Activated effector memory CD4-positive, alpha-beta T cell treated with Interleukin-2 at 50 U/mL for 16 hours (primary cell): ENCODE data around the gene SH3BP4.

Experiments
- DNase-seq: peaks from one replicate; pipeline ENCODE4 v3.0.0-alpha.2; 2020

SH3BP4 gene

GRCh38 chr2:235021752-235022151 is 69.9 kb downstream of the SH3BP4 start:
- no peak for DNase-seq

- DNase-seq, result no peak
These were observed 72.5 kb downstream of the SH3BP4 start for GRCh38 chr2:235024191-235024860.

DNA sequence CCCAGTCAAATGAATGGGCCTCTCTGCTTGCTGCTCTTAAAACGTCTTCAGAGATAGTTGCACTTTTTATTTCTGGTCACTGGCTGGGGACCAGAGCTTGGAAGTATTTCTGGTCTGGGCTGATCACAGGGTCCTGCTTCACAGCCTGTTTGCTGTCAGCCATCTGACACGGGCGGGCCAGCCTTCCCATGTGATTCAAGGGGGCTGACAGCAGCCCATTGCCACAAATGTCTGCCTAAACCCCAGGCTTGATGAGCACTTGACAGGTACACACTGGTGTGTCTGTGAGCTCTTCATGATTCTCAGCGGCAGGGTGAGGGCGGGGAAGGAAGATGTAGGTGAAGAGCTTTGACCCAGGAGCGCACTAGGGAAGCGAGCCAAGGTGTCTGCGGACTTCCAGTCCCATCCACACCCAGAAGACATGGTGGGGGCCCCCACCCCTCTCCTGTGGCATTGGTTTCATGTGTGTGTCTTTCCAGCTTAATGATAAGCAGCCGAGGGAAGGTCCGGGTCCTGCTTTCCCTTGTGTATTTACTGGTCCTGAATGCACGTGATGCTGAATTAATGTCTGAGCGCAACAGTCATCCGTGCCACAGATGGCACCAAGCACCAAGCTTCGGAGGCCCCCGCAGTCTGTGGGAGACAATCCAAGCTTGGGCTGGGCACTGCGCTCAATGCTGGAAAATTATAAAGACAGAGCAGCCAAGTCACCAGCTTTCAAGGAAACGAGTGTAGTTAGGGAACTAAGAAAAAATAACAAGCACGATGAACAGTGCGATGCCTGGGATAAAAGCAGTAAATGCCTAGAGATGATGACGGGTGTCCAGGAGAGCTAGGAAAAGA is 73.3 kb downstream of the SH3BP4 start:
- no peak for DNase-seq

GRCh38 chr2:235025800-235026536 is 74.2 kb downstream of the SH3BP4 start:
- DNase-seq, result no peak

GRCh38 chr2:235026649-235027557 is 75.1 kb downstream of the SH3BP4 start:
- no peak for DNase-seq

DNA sequence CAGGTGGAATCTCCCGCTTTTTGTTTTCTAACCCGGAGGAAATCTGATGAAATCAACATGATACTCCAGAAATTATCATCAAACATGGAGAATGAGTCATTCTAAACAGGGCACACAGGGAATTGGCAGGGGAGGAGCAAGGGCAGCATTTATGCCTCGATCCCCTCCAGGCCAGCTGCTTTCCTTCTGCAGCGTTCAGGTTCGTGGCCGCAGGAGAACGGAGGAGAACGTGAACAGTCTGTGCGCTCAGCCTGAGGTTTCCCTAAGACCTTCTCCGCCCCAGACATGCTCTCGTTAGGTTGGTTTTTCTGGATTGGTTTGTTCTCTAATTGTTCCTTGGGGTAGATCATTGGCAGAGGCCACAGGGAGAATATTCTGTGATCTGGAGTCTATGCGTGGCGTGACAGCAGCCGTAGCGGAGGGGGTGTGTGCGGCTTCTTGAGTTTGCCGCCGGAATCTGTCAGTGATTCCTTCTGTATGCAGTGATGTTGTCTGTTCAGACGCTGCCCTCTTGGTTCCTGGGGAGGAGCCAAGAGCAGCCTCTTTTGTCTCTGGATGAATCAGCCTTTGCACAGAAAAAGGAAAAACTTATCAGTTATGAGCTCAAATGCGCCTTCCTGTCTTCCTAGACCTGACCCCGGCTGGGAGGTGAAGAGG is 75.9 kb downstream of the SH3BP4 start:
- DNase-seq, result no peak

- DNase-seq, result no peak
These were observed 76.8 kb downstream of the SH3BP4 start for GRCh38 chr2:235028646-235029045.

DNA sequence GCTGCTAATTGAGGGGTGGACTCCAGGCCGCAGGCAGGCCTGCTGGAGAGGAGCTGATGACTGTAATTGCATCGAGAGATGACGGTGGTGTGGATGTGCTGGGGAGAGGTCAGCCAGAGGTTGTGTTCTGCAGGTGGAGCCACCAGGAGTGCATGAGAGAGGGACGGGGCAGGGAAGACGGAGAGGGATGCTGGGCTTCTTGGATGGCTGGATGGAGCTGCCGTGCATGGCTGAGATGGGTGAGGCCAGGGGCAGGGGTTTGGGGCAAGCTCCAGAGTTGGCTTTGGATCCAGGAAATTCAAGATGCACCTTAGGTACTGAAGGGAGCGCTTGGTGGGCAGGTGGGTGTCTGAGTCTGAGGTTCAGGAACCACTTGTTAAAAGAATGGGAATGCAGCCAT is 77.2 kb downstream of the SH3BP4 start:
- no peak for DNase-seq

GRCh38 chr2:235030126-235030525 is 78.3 kb downstream of the SH3BP4 start:
- no peak for DNase-seq

- no peak for DNase-seq
These were observed 79.1 kb downstream of the SH3BP4 start for GRCh38 chr2:235030936-235031335.

DNA sequence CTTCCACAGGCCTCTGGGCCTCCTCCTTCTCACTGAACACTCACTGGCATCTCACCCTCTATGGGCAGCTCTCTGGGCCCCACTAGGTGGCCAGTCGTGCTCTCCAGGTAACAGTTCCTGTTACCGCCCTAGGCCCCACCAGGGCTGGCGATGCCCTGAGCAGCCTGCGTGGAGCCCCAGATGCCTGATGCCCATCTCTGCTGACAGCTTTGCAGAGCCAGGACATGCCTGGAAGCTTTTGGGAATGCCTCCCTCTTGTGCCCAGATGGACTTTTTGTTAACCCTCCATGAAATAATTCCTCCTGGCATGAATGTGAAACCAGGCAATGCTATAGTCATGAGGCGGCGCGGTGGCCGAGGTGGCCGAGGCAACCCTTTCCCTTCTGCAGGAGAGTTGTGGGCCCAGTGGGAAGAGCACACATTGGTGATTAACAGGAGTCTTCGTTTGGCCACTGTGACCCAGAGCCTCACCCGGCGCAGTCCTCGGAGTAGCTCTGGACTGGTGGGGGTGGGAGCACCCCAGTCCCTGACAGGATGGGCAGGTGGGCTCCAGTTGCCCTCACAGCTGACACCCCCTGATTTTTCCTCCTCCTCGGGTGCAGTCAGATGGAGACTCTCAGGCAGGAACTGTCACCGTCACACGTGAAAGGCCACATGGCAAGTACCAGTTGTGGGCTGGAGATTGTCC is 80.0 kb downstream of the SH3BP4 start:
- no peak for DNase-seq

- DNase-seq, result no peak
These were observed 80.6 kb downstream of the SH3BP4 start for GRCh38 chr2:235032466-235032865.

DNA sequence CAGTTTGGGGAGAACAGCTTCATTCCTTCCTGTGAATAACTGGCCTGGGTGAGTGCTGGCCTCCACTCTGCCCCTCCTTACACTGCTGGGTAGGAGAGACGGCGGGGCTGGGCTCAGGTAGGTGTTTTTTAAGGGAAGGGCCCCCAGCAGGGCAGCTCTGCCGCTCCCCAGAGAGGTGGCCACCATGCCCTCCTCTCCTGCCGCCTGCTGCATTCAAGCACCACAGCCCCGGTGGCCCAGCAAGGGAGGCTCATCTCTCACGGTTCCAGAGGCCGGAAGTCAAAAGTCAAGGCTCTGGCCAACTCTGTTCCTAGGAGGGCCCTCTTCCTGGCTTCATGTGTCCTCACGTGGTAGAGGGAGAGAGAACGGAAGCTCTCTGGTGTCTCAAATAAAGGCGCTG is 81.1 kb downstream of the SH3BP4 start:
- DNase-seq, result no peak

DNA sequence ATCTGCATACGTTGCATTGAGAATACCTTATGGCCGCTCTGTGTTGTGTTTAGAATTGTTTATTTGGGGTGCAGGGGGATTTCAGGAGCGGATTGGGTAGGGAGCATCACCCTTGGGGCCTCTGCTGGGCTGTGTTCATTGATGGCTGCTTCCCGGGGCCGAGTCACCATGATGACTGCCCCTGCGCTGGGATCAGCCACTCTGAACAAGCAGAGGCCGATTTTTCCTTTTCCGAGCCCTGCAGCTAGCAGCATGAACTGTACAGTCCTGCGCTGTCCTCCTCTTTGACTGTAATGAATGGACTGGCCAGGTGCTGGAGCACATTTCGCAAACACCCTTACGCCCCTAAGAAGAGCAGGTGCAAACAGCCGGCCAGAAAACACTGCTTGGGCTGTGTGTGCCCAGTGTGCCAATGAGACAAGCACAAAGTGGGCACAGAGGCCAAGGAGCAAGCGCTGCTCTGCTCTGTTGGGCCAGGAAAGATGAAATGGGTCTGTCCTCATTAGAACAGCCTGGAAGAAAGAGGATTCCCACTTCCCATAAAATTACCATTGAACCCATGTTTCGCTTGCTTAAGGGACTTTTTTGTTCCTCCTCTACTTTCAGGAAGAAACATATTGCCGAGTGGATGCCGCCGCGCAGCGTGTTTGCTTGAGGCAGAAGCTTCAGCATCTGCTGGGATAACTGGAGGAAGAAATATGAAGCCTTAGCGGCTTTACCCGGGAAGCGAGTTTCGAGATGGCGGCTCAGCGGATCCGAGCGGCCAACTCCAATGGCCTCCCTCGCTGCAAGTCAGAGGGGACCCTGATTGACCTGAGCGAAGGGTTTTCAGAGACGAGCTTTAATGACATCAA is 82.7 kb downstream of the SH3BP4 start:
- no peak for DNase-seq

GRCh38 chr2:235037604-235038166 is 85.9 kb downstream of the SH3BP4 start:
- DNase-seq, result no peak

DNA sequence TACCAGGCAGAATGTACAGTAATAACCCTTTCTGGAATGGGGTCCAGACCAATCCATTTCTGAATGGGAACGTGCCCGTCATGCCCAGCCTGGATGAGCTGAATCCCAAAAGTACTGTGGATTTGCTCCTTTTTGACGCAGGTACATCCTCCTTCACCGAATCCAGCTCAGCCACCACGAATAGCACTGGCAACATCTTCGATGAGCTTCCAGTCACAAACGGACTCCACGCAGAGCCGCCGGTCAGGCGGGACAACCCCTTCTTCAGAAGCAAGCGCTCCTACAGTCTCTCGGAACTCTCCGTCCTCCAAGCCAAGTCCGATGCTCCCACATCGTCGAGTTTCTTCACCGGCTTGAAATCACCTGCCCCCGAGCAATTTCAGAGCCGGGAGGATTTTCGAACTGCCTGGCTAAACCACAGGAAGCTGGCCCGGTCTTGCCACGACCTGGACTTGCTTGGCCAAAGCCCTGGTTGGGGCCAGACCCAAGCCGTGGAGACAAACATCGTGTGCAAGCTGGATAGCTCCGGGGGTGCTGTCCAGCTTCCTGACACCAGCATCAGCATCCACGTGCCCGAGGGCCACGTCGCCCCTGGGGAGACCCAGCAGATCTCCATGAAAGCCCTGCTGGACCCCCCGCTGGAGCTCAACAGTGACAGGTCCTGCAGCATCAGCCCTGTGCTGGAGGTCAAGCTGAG is 89.6 kb downstream of the SH3BP4 start:
- no peak for DNase-seq

GRCh38 chr2:235041918-235042575 is 90.2 kb downstream of the SH3BP4 start:
- no peak for DNase-seq

GRCh38 chr2:235042576-235043515 is 91.0 kb downstream of the SH3BP4 start:
- DNase-seq, result no peak
